Measurements from ENCODE around the gene ARL4A.
A peak's percentile ranks its signal among the peaks of the same experiment; 100 is the strongest.
"Not testable (repeated sequence)": the region's sequence is repeated elsewhere in the genome, so short reads cannot be mapped to it uniquely, and the experiment has no call there.

Gene ARL4A

DNA sequence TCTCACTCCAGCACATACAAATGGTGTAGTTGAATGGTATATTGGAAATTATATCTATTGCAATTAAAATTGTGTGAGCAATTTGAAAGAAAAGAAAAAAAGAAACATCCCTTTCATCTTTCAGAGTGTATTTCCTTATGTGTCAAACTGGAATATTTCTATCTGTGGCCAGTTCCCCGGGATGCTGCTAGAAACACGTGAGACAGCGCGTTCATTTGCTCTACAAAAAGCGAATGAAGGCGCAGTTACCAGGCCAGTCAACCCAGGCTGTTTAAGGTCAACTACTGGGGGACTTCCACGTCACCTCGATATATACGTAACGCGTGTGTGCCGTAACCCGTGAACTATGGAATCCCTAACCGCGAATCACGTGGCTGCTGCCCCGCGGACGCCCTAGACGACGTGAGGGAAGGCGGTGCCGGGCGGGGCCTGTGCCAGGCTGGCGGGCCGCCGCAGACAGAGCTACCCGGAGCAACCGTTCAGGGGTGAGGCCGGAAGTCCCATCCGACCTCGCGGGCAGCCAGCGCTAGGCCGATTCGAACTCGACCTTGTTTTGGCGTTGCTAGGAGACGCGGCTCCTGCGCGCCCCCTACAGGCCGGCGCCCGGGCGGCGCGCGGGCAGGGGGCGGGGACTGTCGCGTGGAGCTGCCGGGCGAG, 1.1 kb upstream of the ARL4A start:
- TF ChIP-seq, protein P1, sequence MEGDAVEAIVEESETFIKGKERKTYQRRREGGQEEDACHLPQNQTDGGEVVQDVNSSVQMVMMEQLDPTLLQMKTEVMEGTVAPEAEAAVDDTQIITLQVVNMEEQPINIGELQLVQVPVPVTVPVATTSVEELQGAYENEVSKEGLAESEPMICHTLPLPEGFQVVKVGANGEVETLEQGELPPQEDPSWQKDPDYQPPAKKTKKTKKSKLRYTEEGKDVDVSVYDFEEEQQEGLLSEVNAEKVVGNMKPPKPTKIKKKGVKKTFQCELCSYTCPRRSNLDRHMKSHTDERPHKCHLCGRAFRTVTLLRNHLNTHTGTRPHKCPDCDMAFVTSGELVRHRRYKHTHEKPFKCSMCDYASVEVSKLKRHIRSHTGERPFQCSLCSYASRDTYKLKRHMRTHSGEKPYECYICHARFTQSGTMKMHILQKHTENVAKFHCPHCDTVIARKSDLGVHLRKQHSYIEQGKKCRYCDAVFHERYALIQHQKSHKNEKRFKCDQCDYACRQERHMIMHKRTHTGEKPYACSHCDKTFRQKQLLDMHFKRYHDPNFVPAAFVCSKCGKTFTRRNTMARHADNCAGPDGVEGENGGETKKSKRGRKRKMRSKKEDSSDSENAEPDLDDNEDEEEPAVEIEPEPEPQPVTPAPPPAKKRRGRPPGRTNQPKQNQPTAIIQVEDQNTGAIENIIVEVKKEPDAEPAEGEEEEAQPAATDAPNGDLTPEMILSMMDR (IDR thresholded peaks at IDR 0.05; ENCODE audit: low read depth, low read length), result peak; percentile 54
- H3K4me3 ChIP-seq (replicated peaks in 1 of 2; ENCODE audit: low read depth in 2 of 2, low read length in 2 of 2), result peak overlapping the region; percentile 89 to 96
- peak; percentile 92 to 95 for DNase-seq (ENCODE audit: low read depth in 2 of 2)

DNA sequence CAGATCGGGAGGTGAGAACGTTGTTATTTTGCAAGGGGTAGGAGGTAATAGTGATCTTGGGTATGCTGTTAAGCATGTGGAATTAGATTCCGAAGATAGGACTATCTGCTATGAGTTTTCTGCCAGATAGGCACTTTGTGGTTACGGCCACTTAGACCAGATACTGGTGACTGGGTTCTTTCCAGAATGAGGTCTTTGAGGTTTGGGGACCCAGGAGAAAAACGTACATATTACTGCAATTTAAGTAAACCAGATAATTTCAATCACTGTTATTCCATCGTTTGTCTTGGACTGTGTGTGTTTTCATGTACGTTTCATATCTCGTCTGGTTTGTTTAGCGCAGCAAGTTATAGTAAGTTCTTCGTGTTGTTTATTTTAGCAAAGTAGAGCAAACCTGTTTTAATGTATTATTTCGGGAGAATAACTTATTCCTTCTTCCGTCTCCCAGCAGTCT, 312 bp downstream of the ARL4A start:
- no peak for DNase-seq (ENCODE audit: low read depth in 2 of 2)

DNA sequence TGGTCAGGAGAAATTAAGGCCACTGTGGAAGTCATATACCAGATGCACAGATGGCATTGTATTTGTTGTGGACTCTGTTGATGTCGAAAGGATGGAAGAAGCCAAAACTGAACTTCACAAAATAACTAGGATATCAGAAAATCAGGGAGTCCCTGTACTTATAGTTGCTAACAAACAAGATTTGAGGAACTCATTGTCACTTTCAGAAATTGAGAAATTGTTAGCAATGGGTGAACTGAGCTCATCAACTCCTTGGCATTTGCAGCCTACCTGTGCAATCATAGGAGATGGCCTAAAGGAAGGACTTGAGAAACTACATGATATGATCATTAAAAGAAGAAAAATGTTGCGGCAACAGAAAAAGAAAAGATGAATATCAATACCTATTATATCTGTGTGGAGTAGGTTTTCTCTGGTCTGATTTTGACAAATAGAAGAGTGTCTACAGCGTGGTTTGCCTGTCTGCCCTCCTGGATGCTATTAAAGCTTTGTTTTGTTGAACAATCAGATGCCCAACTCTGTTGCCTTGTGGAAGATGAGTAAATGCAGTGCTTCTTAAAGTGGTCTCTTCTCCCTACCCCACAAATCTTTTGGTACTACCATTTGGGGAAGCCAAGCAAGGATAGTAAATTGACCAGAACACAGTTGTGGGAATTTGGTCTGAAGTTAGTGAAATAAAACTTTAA, 1.2 kb downstream of the ARL4A start:
- not testable (repeated sequence) for DNase-seq (ENCODE audit: low read depth in 2 of 2)
- H3K4me3 ChIP-seq (replicated peaks in 1 of 2; ENCODE audit: low read depth in 2 of 2, low read length in 2 of 2), result peak overlapping the region; percentile 26 to 34

More for the DNA sequence above, 312 bp downstream of the ARL4A start:
- TF ChIP-seq, protein P1 (IDR thresholded peaks at IDR 0.05; ENCODE audit: low read depth, low read length), result no peak
- peak overlapping the region; percentile 89 to 96 for H3K4me3 ChIP-seq (replicated peaks in 1 of 2; ENCODE audit: low read depth in 2 of 2, low read length in 2 of 2)

DNA sequence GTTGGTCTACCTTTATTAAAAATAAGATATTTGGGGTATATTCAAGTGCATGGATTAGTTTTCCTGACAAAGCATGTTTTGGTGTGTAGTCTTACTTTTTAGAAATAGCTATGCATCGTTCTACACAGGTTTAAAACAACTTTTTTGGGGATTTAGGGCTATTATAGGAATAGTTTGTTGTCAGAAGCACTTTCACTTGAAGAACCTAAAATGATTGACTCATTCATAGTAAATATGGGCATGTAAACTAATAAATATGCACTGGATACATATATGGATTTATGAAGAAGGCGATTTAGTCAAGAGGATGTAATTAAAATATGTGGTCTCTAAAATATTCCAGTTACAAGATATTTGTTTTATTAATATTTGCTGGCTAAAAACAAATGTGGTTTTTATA, 2.0 kb downstream of the ARL4A start:
- TF ChIP-seq, protein P1 (IDR thresholded peaks at IDR 0.05; ENCODE audit: low read depth, low read length), result no peak
- peak overlapping the region; percentile 26 to 34 for H3K4me3 ChIP-seq (replicated peaks in 1 of 2; ENCODE audit: low read depth in 2 of 2, low read length in 2 of 2)
- no peak for DNase-seq (ENCODE audit: low read depth in 2 of 2)

DNA sequence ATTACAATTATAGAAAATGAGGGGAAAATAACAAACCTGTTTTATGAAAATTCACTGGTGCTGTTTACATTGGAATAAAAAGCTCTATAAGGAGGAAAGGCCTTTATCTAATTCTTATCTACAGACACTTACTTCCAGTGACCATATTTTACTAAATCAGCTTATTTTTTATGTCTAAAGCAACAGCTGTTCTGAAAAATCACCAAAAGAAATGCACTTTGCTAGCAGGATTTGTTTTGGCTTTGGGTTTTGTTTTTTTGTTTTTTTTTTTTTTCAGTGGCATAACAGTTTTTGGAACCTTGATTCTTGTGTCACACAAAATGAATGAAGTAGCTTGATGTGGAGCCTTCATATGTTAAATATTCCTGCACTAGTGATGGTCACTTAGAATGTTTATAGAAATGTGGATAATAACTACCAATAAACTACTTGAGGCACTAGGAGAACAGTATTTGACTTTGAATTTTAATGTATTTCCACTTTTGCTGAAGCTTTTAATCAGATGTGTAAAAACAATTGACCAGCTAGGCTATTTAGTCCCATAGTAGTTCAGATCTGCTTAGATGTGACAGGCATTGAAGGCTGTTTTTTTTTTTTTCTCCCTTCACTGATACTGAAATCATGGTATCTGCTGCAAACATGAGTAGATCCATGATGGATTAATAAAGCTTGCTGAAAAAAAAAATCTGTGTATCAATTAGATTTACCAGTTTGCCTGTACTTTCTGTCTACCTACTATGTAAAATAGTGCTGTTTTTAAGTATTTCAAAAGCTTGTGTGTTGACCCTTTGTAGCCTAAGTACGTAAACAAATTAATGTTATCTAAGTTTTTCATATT, 2.8 kb downstream of the ARL4A start:
- peak overlapping the region; percentile 1 to 34 for H3K4me3 ChIP-seq (replicated peaks in 1 of 2; ENCODE audit: low read depth in 2 of 2, low read length in 2 of 2)
- no peak for DNase-seq (ENCODE audit: low read depth in 2 of 2)
- TF ChIP-seq, protein P1 (IDR thresholded peaks at IDR 0.05; ENCODE audit: low read depth, low read length), result no peak

GRCh38 chr7:12691388-12691787, 4.0 kb downstream of the ARL4A start:
- DNase-seq (ENCODE audit: low read depth in 2 of 2); H3K4me3 ChIP-seq (replicated peaks in 1 of 2; ENCODE audit: low read depth in 2 of 2, low read length in 2 of 2): not testable (repeated sequence)

DNA sequence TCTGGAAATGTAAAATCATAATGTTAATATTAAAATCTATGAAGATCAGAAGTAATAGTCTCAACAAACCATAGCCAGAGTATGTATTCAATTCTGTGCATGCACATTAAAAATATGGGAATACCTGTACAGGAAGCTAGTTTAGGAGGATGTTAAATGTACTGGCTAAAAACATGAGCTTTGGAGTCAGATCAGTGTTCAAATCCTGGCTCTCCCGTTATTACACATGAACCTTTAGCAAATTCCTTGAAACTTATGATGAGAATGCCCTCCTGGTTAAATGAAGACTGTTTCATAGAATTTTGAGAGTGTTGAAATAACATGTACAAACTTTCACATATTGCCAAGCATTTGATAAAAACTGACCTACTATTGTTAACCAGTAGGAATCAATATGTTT, 4.6 kb downstream of the ARL4A start:
- DNase-seq (ENCODE audit: low read depth in 2 of 2), result no peak
- H3K4me3 ChIP-seq (replicated peaks in 1 of 2; ENCODE audit: low read depth in 2 of 2, low read length in 2 of 2), result no peak overlapping the region
- TF ChIP-seq, protein P1 (IDR thresholded peaks at IDR 0.05; ENCODE audit: low read depth, low read length), result no peak
